K562 (cell line): ENCODE results near the gene CNTFR. TPM values are rescaled to one million over a fixed set of nuclear protein-coding genes. Genes with fewer than 3 reads are reported as not detected.

Experiments
- CBX3 ChIP-seq, 2 experiments: IDR thresholded peaks; 1 replicate in 1 of 2; 2 replicates in 1 of 2; pipeline ENCODE4 v1.6.1; 2012; ENCODE audit warnings: inconsistent platforms in 2 of 2, low read length in 2 of 2, borderline replicate concordance in 1 of 2, control low read depth in 1 of 2
- CTCF ChIP-seq, 3 experiments: IDR thresholded peaks in 2 of 3; conservative IDR thresholded peaks in 1 of 3; 2 replicates each; pipeline ENCODE4 v1.5.1; 2011 to 2012; ENCODE audit warnings: low read length in 3 of 3, mild to moderate bottlenecking in 3 of 3, control low read depth in 2 of 3, improper control_type of control experiment in 1 of 3, inconsistent platforms in 1 of 3, low read depth in 1 of 3, mixed read lengths in 1 of 3, moderate library complexity in 1 of 3; ENCODE audit not compliant: insufficient read depth in 2 of 3
- DPF2 ChIP-seq: fragments of 450-650 bp; IDR thresholded peaks from 2 replicates; pipeline ENCODE4 v1.6.1; 2016
- GABPB2 ChIP-seq: fragments of 250-450 bp; sonication (Bioruptor Pico); conservative IDR thresholded peaks from 2 replicates; pipeline ENCODE4 v1.5.1; 2021; ENCODE audit warnings: mild to moderate bottlenecking
- HDAC1 ChIP-seq, 2 experiments: fragments of 450-650 bp; IDR thresholded peaks; 2 replicates each; pipeline ENCODE4 v1.6.1; 2016 to 2017; ENCODE audit warnings: inconsistent platforms in 1 of 2, mild to moderate bottlenecking in 1 of 2, moderate library complexity in 1 of 2
- NFIC ChIP-seq: fragments of 450-650 bp; IDR thresholded peaks from 2 replicates; pipeline ENCODE4 v1.6.1; 2017; ENCODE audit warnings: mild to moderate bottlenecking, inconsistent platforms
- POLR2G ChIP-seq: fragments of 200-400 bp; formaldehyde crosslinking; IDR thresholded peaks from 2 replicates; pipeline ENCODE4 v1.6.1; 2017; ENCODE audit warnings: low read depth, mild to moderate bottlenecking, antibody characterized with exemption, low read length, moderate library complexity
- RERE ChIP-seq: sonication (generic); formaldehyde crosslinking; IDR thresholded peaks from 2 replicates; pipeline ENCODE4 v1.8.0; 2023; ENCODE audit warnings: missing genetic modification reagents, mild to moderate bottlenecking, borderline replicate concordance
- TCFL5 ChIP-seq: fragments of 250-450 bp; sonication (Bioruptor Pico); conservative IDR thresholded peaks from 2 replicates; pipeline ENCODE4 v1.6.1; 2021; ENCODE audit warnings: mild to moderate bottlenecking, moderate library complexity, matching md5 sums
- YY1 ChIP-seq, 3 experiments: IDR thresholded peaks; 2 replicates each; pipeline ENCODE4 v1.6.1; 2011; ENCODE audit warnings: low read length in 2 of 3, mild to moderate bottlenecking in 2 of 3, moderate library complexity in 2 of 3, borderline replicate concordance in 1 of 3, control low read depth in 1 of 3, low read depth in 1 of 3; ENCODE audit not compliant: insufficient read depth in 3 of 3, insufficient replicate concordance in 2 of 3, control insufficient read depth in 1 of 3, insufficient read length in 1 of 3; ENCODE audit errors: extremely low read depth in 1 of 3
- ZFPM2 ChIP-seq: fragments of 250-450 bp; sonication (Bioruptor Pico); IDR thresholded peaks from 2 replicates; pipeline ENCODE4 v1.5.1; 2022; ENCODE audit warnings: mild to moderate bottlenecking
- ZNF263 ChIP-seq: sonication (generic); formaldehyde crosslinking; IDR thresholded peaks from 2 replicates; pipeline ENCODE4 v1.8.0; 2022; ENCODE audit warnings: mild to moderate bottlenecking, missing genetic modification reagents, borderline replicate concordance
- ZNF511 ChIP-seq: sonication (generic); formaldehyde crosslinking; IDR thresholded peaks from 2 replicates; pipeline ENCODE4 v1.8.0; 2022; ENCODE audit warnings: mild to moderate bottlenecking, missing genetic modification reagents
- polyA plus RNA-seq, 8 experiments: library from polyadenylated mRNA; depleted of rRNA in 4 of 8; stranded (reverse) in 5 of 8; unstranded in 3 of 8; fragments of >200 nt; fragmentation: Nextera tagmentation in 2 of 8; fragmentation: Illumina TruSeq in 1 of 8; extraction: Ambion mirVana in 2 of 8; extraction: Trizol in 1 of 8; gene quantifications; 2 replicates each; pipeline versions ENCODE4 v1.2.1 to v1.2.3, GENCODE V29; 2011 to 2014; ENCODE audit warnings: inconsistent platforms in 1 of 8, missing spikeins in 1 of 8
- total RNA-seq, 7 experiments: library from RNA; depleted of rRNA in 6 of 7; stranded (reverse); fragments of >200 nt in 6 of 7; fragmentation: Illumina TruSeq in 2 of 7; extraction: Trizol in 2 of 7; gene quantifications; 2 replicates each; pipeline versions ENCODE4 v1.2.1 to v1.2.3, GENCODE V29; 2011 to 2021; ENCODE audit warnings: low replicate concordance in 1 of 7

CNTFR gene
- total and polyA plus RNA-seq, 9 of the 15 experiments (the other 6 are each of a cell fraction or from before 2014, with no cell fraction given) = not detected

GRCh38 chr9:34591248-34591916, 1.9 kb upstream of the CNTFR start (continued):
- TF ChIP-seq YY1 (IDR thresholded peaks at IDR 0.05; ENCODE audit: borderline replicate concordance in 1 of 3, control insufficient read depth in 1 of 3, extremely low read depth in 1 of 3, insufficient read depth in 3 of 3, insufficient read length in 1 of 3, insufficient replicate concordance in 2 of 3, low read depth in 1 of 3, low read length in 2 of 3) (peak in 1 of 3 experiments; percentile 14), RERE (no peak), DPF2 (no peak), ZFPM2 (CRISPR knock-in tag) (no peak), GABPB2 (CRISPR knock-in tag) (no peak), CTCF (IDR thresholded peaks at IDR 0.05 in 2 of 3, conservative IDR thresholded peaks at IDR 0.05 in 1 of 3; ENCODE audit: insufficient read depth in 2 of 3, low read depth in 1 of 3, low read length in 3 of 3) (peak; percentile 67 to 93 (median 85)), POLR2G (no peak), TCFL5 (no peak), ZNF263 (CRISPR knock-in tag) (no peak), NFIC (peak; percentile 18; the same call in 1 of the 2 replicates), HDAC1 (IDR thresholded peaks at IDR 0.05) (no peak), ZNF511 (CRISPR knock-in tag) (no peak), CBX3 (IDR thresholded peaks at IDR 0.05; ENCODE audit: borderline replicate concordance in 1 of 2, low read length in 2 of 2) (no peak)
